Mesenchymal stem cell (in vitro differentiated cells and primary cell): ENCODE measurements around the gene LHX3.

Experiments
- DNase-seq: peaks from one replicate; pipeline ENCODE4 v3.0.0-alpha.2; 2013
- H2AFZ ChIP-seq: one replicate; pipeline ENCODE4 v1.6.1; 2013; ENCODE audit warnings: low read depth, mild to moderate bottlenecking, control low read depth, inconsistent platforms, low read length, moderate library complexity
- H2AK5ac ChIP-seq: 2 replicates; pipeline ENCODE4 v1.6.1; 2013; ENCODE audit warnings: low read length, moderate library complexity, mild to moderate bottlenecking, inconsistent platforms; ENCODE audit not compliant: severe bottlenecking
- H2BK120ac ChIP-seq: one replicate; pipeline ENCODE4 v1.6.1; 2013; ENCODE audit warnings: low read depth, mild to moderate bottlenecking, inconsistent platforms, low read length, moderate library complexity
- H2BK12ac ChIP-seq, 2 experiments: one replicate each; pipeline ENCODE4 v1.6.1; 2013; ENCODE audit warnings: inconsistent platforms in 2 of 2, low read length in 2 of 2, mild to moderate bottlenecking in 2 of 2, moderate library complexity in 2 of 2, control low read depth in 1 of 2
- H2BK15ac ChIP-seq: one replicate; pipeline ENCODE4 v1.6.1; 2013; ENCODE audit warnings: mild to moderate bottlenecking, low read depth, inconsistent platforms; ENCODE audit not compliant: poor library complexity, severe bottlenecking
- H2BK5ac ChIP-seq: 2 replicates; pipeline ENCODE4 v1.6.1; 2013; ENCODE audit warnings: low read depth, mild to moderate bottlenecking, low read length, control low read depth, inconsistent platforms; ENCODE audit not compliant: poor library complexity, severe bottlenecking
- H3K14ac ChIP-seq, 2 experiments: one replicate each; pipeline ENCODE4 v1.6.1; 2013; ENCODE audit warnings: inconsistent platforms in 2 of 2, low read length in 2 of 2, control low read depth in 1 of 2, mild to moderate bottlenecking in 1 of 2, moderate library complexity in 1 of 2
- H3K18ac ChIP-seq, 2 experiments: one replicate each; pipeline ENCODE4 v1.6.1; 2013; ENCODE audit warnings: inconsistent platforms in 2 of 2, low read length in 2 of 2, control low read depth in 1 of 2, low read depth in 1 of 2, mild to moderate bottlenecking in 1 of 2
- H3K23ac ChIP-seq, 2 experiments: one replicate each; pipeline ENCODE4 v1.6.1; 2013; ENCODE audit warnings: inconsistent platforms in 2 of 2, low read length in 2 of 2, mild to moderate bottlenecking in 2 of 2, moderate library complexity in 2 of 2, control low read depth in 1 of 2
- H3K27ac ChIP-seq: 2 replicates; pipeline ENCODE4 v1.5.1; 2013; ENCODE audit warnings: mild to moderate bottlenecking, moderate library complexity, low read length, control low read depth, inconsistent platforms; ENCODE audit not compliant: poor library complexity, severe bottlenecking
- H3K27me3 ChIP-seq, 2 experiments: 2 replicates each; pipeline versions ENCODE4 v1.6.1 to v1.7.0; 2013; ENCODE audit warnings: low read length in 2 of 2, mild to moderate bottlenecking in 2 of 2, moderate library complexity in 2 of 2, control low read depth in 1 of 2, inconsistent platforms in 1 of 2; ENCODE audit not compliant: control insufficient read depth in 1 of 2, insufficient read depth in 1 of 2
- H3K36me3 ChIP-seq, 2 experiments: 2 replicates each; pipeline versions ENCODE4 v1.6.1 to v1.7.0; 2013; ENCODE audit warnings: low read length in 2 of 2, control low read depth in 1 of 2, inconsistent platforms in 1 of 2, low read depth in 1 of 2, mild to moderate bottlenecking in 1 of 2; ENCODE audit not compliant: insufficient read depth in 2 of 2, control insufficient read depth in 1 of 2
- H3K4ac ChIP-seq, 2 experiments: one replicate each; pipeline ENCODE4 v1.6.1; 2013; ENCODE audit warnings: inconsistent platforms in 2 of 2, low read length in 2 of 2, mild to moderate bottlenecking in 2 of 2, moderate library complexity in 2 of 2, control low read depth in 1 of 2, low read depth in 1 of 2
- H3K4me1 ChIP-seq: 2 replicates; pipeline ENCODE4 v1.6.1; 2013; ENCODE audit warnings: low read depth, low read length, control low read depth; ENCODE audit not compliant: control insufficient read depth, insufficient read depth
- H3K4me2 ChIP-seq: 2 replicates; pipeline ENCODE4 v1.6.1; 2013; ENCODE audit warnings: low read length, mild to moderate bottlenecking, inconsistent platforms; ENCODE audit not compliant: poor library complexity, severe bottlenecking
- H3K4me3 ChIP-seq, 2 experiments: 2 replicates each; pipeline versions ENCODE4 v1.5.1 to v1.7.0; 2013; ENCODE audit warnings: low read length in 2 of 2, mild to moderate bottlenecking in 2 of 2, control low read depth in 1 of 2, low read depth in 1 of 2; ENCODE audit not compliant: insufficient read depth in 1 of 2
- H3K79me1 ChIP-seq: replicated peaks from 2 replicates; pipeline ENCODE4 v1.6.1; 2013; ENCODE audit warnings: mild to moderate bottlenecking, control low read depth, low read length, inconsistent platforms; ENCODE audit not compliant: poor library complexity, severe bottlenecking
- H3K9ac ChIP-seq: 2 replicates; pipeline ENCODE4 v1.7.0; 2013; ENCODE audit warnings: mild to moderate bottlenecking, low read length, moderate library complexity
- H3K9me3 ChIP-seq: 2 replicates; pipeline ENCODE4 v1.7.0; 2013; ENCODE audit warnings: mild to moderate bottlenecking, low read length; ENCODE audit not compliant: control insufficient read depth
- H4K8ac ChIP-seq: one replicate; pipeline ENCODE4 v1.6.1; 2013; ENCODE audit warnings: inconsistent platforms, mild to moderate bottlenecking, low read length, moderate library complexity
- H4K91ac ChIP-seq: one replicate; pipeline ENCODE4 v1.6.1; 2013; ENCODE audit warnings: mild to moderate bottlenecking, low read length, inconsistent platforms
- WGBS: methylation state at CpG from one replicate; pipeline ENCODE4 v1.1.7; 2013; ENCODE audit warnings: mixed read lengths; 5-methylcytosine and 5-hydroxymethylcytosine counted together

Gene LHX3

GRCh38 chr9:136187683-136188586 lies 17.0 kb downstream of the LHX3 start:
- Histone ChIP-seq H3K36me3 (no peaks in the 10 kb centered on the region), H3K27me3 (peaks cover 69 to 79% of the 10 kb centered on the region in 2 experiments), H2BK5ac (no peak overlapping the region), H2BK15ac (no peak overlapping the region), H2BK120ac (no peak overlapping the region), H4K91ac (no peak overlapping the region), H3K4ac (no peak overlapping the region), H3K4me2 (no peak overlapping the region), H3K14ac (no peak overlapping the region), H2AFZ (no peak overlapping the region), H3K23ac (no peak overlapping the region), H3K79me1 (no peaks in the 10 kb centered on the region), H3K9ac (no peak overlapping the region), H3K4me3 (peak overlapping the region in 1 of 2 experiments; percentile 11), H3K4me1 (peaks cover 6% of the 10 kb centered on the region), H3K9me3 (no peaks in the 10 kb centered on the region), H3K27ac (no peak overlapping the region), H3K18ac (no peak overlapping the region), H4K8ac (no peak overlapping the region), H2AK5ac (no peak overlapping the region), H2BK12ac (no peak overlapping the region)
- 78% methylated on average over 25 of the region's 25 CpGs for WGBS
- DNase-seq, result no peak

- Histone ChIP-seq H2BK5ac (no peak overlapping the region), H3K9ac (no peak overlapping the region), H2AK5ac (no peak overlapping the region), H2BK15ac (no peak overlapping the region), H3K27me3 (peaks cover 65 to 76% of the 10 kb centered on the region in 2 experiments), H3K9me3 (no peaks in the 10 kb centered on the region), H2BK120ac (no peak overlapping the region), H3K4me2 (no peak overlapping the region), H3K18ac (no peak overlapping the region), H3K23ac (no peak overlapping the region), H3K14ac (no peak overlapping the region), H3K4me1 (peaks cover 8% of the 10 kb centered on the region), H3K79me1 (no peaks in the 10 kb centered on the region), H3K4ac (no peak overlapping the region), H2AFZ (no peak overlapping the region), H3K4me3 (no peak overlapping the region), H3K27ac (no peak overlapping the region), H3K36me3 (no peaks in the 10 kb centered on the region), H4K91ac (no peak overlapping the region), H4K8ac (no peak overlapping the region), H2BK12ac (no peak overlapping the region)
- 91% methylated on average over 18 of the region's 18 CpGs for WGBS
- no peak for DNase-seq
Observed at GRCh38 chr9:136187197-136187596, 17.7 kb downstream of the LHX3 start.

- H3K4me1 ChIP-seq, result peaks cover 8% of the 10 kb centered on the region
- 77% methylated on average over 14 of the region's 14 CpGs for WGBS
- no peak overlapping the region for H3K4me2 ChIP-seq
- H3K14ac ChIP-seq, result no peak overlapping the region
- H2AK5ac ChIP-seq, result no peak overlapping the region
- H3K4me3 ChIP-seq, result no peak overlapping the region
- no peak overlapping the region for H3K18ac ChIP-seq
- H2BK15ac ChIP-seq, result no peak overlapping the region
- no peak overlapping the region for H2BK5ac ChIP-seq
- H4K8ac ChIP-seq, result no peak overlapping the region
- no peak overlapping the region for H3K27ac ChIP-seq
- no peaks in the 10 kb centered on the region for H3K36me3 ChIP-seq
- H2BK12ac ChIP-seq, result no peak overlapping the region
- no peak overlapping the region for H2AFZ ChIP-seq
- no peak overlapping the region for H3K4ac ChIP-seq
- H3K27me3 ChIP-seq, result peaks cover 62 to 73% of the 10 kb centered on the region in 2 experiments
- no peak overlapping the region for H4K91ac ChIP-seq
- no peaks in the 10 kb centered on the region for H3K9me3 ChIP-seq
- no peaks in the 10 kb centered on the region for H3K79me1 ChIP-seq
- H2BK120ac ChIP-seq, result no peak overlapping the region
- DNase-seq, result no peak
- no peak overlapping the region for H3K23ac ChIP-seq
- no peak overlapping the region for H3K9ac ChIP-seq
Observed at GRCh38 chr9:136186386-136186785, 18.5 kb downstream of the LHX3 start.

GRCh38 chr9:136185596-136186366 lies 19.1 kb downstream of the LHX3 start:
- Histone ChIP-seq H3K18ac (no peak overlapping the region), H3K9ac (no peak overlapping the region), H3K36me3 (no peaks in the 10 kb centered on the region), H2BK12ac (no peak overlapping the region), H3K9me3 (no peaks in the 10 kb centered on the region), H3K23ac (no peak overlapping the region), H2BK120ac (no peak overlapping the region), H3K14ac (peak overlapping the region in 1 of 2 experiments; percentile 14), H2AFZ (no peak overlapping the region), H2BK15ac (no peak overlapping the region), H2BK5ac (no peak overlapping the region), H3K4ac (no peak overlapping the region), H4K8ac (no peak overlapping the region), H3K4me1 (peaks cover 8% of the 10 kb centered on the region), H3K27me3 (peaks cover 59 to 72% of the 10 kb centered on the region in 2 experiments), H2AK5ac (no peak overlapping the region), H4K91ac (no peak overlapping the region), H3K79me1 (no peaks in the 10 kb centered on the region), H3K4me2 (no peak overlapping the region), H3K4me3 (peak overlapping the region in 1 of 2 experiments; percentile 28), H3K27ac (no peak overlapping the region)
- 81% methylated on average over 32 of the region's 32 CpGs for WGBS
- DNase-seq, result no peak
